ENCODE results near the gene RDX. TPM values are rescaled to one million over a fixed set of nuclear protein-coding genes. Genes with fewer than 3 reads are reported as not detected.

Gene RDX
- total and polyA plus RNA-seq, 2 donors (not counting 1 experiment from before 2014, with no cell fraction given), result 52.7 to 93.1 TPM

DNA sequence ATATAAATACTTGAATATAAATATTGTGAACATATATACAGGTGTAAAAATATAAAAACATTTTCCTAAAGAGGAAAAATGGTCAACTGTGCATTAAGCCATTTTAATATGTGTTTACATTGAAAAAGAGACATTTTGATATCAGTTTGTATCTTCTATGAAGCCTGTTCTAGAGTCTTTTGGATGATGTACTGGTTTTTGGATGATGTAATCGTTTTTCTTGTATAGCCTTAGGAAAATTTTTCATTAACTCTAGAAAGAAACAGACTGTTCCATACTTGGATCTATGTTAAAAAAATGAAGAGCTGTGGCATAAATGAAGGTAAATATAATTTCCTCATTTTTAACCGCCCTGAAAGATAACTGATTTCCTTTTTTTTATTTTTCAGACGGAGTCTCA is 39.6 kb upstream of the RDX start:
- TF ChIP-seq, protein P1, sequence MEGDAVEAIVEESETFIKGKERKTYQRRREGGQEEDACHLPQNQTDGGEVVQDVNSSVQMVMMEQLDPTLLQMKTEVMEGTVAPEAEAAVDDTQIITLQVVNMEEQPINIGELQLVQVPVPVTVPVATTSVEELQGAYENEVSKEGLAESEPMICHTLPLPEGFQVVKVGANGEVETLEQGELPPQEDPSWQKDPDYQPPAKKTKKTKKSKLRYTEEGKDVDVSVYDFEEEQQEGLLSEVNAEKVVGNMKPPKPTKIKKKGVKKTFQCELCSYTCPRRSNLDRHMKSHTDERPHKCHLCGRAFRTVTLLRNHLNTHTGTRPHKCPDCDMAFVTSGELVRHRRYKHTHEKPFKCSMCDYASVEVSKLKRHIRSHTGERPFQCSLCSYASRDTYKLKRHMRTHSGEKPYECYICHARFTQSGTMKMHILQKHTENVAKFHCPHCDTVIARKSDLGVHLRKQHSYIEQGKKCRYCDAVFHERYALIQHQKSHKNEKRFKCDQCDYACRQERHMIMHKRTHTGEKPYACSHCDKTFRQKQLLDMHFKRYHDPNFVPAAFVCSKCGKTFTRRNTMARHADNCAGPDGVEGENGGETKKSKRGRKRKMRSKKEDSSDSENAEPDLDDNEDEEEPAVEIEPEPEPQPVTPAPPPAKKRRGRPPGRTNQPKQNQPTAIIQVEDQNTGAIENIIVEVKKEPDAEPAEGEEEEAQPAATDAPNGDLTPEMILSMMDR (conservative IDR thresholded peaks at IDR 0.05 in 1 of 2, IDR thresholded peaks at IDR 0.05 in 1 of 2; ENCODE audit: low read depth in 1 of 2, low read length in 2 of 2), result no peak
- no peak for TF ChIP-seq EZH2 (IDR thresholded peaks at IDR 0.05; ENCODE audit: low read length, missing control alignments)
- no peaks in the 10 kb centered on the region for H3K9me3 ChIP-seq (ENCODE audit: control insufficient read depth, insufficient read depth, low read depth, low read length)
- no peak overlapping the region for H3K9ac ChIP-seq (ENCODE audit: insufficient read depth, low read length)
- H3K4me3 ChIP-seq (replicated peaks in 1 of 4; ENCODE audit: control extremely low read depth in 1 of 4, insufficient read depth in 1 of 4, low read depth in 3 of 4, low read length in 4 of 4), result no peak overlapping the region
- no peak overlapping the region for H3K4me2 ChIP-seq (ENCODE audit: extremely low read depth, insufficient read depth, low read length)
- no peak for DNase-seq (ENCODE audit: low read depth in 2 of 2)
- no peaks in the 10 kb centered on the region for H4K20me1 ChIP-seq (ENCODE audit: control insufficient read depth, extremely low read depth, insufficient read depth, low read length)
- H2AFZ ChIP-seq (ENCODE audit: low read length), result no peak overlapping the region
- no peaks in the 10 kb centered on the region for H3K27me3 ChIP-seq (ENCODE audit: control insufficient read depth, insufficient read depth, low read length)
- no peaks in the 10 kb centered on the region for H3K4me1 ChIP-seq (ENCODE audit: control insufficient read depth, extremely low read depth, insufficient read depth, low read length)
- no peak overlapping the region for H3K27ac ChIP-seq (ENCODE audit: insufficient read depth, low read length)
- no peaks in the 10 kb centered on the region for H3K36me3 ChIP-seq (ENCODE audit: control insufficient read depth, insufficient read depth, low read length)
- no peaks in the 10 kb centered on the region for H3K79me2 ChIP-seq (ENCODE audit: control insufficient read depth, insufficient read depth, low read length)

DNA sequence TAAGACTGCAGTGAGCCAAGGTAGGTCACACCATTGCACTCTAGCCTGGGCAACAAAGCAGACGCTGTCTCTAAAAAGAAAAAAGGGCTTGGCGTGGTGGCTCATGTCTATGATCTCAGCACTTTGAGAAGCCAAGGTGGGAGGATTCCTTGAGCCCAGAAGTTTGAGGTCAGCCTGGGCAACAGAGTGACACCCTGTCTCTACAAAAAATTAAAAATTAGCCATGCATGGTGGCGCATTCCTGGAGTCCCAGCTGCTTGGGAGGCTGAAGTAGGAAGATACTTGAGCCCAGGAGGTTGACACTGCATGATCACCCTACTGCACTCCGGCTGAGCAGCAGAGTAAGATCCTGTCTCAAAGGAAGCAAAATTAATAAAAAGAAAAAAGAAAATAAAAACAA is 38.9 kb upstream of the RDX start:
- H3K4me1 ChIP-seq (ENCODE audit: control insufficient read depth, extremely low read depth, insufficient read depth, low read length), result no peaks in the 10 kb centered on the region
- no peak for TF ChIP-seq EZH2 (IDR thresholded peaks at IDR 0.05; ENCODE audit: low read length, missing control alignments)
- TF ChIP-seq, protein P1 (conservative IDR thresholded peaks at IDR 0.05 in 1 of 2, IDR thresholded peaks at IDR 0.05 in 1 of 2; ENCODE audit: low read depth in 1 of 2, low read length in 2 of 2), result no peak
- H3K36me3 ChIP-seq (ENCODE audit: control insufficient read depth, insufficient read depth, low read length), result no peaks in the 10 kb centered on the region
- no peak overlapping the region for H3K27ac ChIP-seq (ENCODE audit: insufficient read depth, low read length)
- no peak overlapping the region for H3K4me3 ChIP-seq (replicated peaks in 1 of 4; ENCODE audit: control extremely low read depth in 1 of 4, insufficient read depth in 1 of 4, low read depth in 3 of 4, low read length in 4 of 4)
- no peak overlapping the region for H3K9ac ChIP-seq (ENCODE audit: insufficient read depth, low read length)
- no peak overlapping the region for H2AFZ ChIP-seq (ENCODE audit: low read length)
- H3K79me2 ChIP-seq (ENCODE audit: control insufficient read depth, insufficient read depth, low read length), result no peaks in the 10 kb centered on the region
- H3K27me3 ChIP-seq (ENCODE audit: control insufficient read depth, insufficient read depth, low read length), result no peaks in the 10 kb centered on the region
- H3K9me3 ChIP-seq (ENCODE audit: control insufficient read depth, insufficient read depth, low read depth, low read length), result no peaks in the 10 kb centered on the region
- H4K20me1 ChIP-seq (ENCODE audit: control insufficient read depth, extremely low read depth, insufficient read depth, low read length), result no peaks in the 10 kb centered on the region
- no peak overlapping the region for H3K4me2 ChIP-seq (ENCODE audit: extremely low read depth, insufficient read depth, low read length)
- no peak for DNase-seq (ENCODE audit: low read depth in 2 of 2)

DNA sequence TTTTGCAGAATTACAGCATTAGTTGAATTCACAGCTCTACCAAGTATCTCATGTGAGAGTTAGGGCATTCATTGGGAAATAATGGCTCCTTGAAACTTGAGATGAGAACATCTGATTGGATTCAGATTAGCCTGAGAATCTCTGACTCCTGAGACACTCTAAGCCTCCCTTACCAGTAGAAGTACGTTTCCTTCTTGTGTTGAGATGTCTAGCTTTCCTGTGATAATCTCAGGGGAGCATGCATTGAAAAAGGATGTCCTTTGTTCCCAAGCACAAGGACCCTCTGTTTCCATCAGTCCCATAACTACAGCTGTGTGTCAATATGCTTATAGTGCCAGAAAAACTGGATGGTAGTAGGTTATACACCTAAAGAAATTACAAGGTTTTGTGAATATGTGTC is 35.2 kb upstream of the RDX start:
- H3K9ac ChIP-seq (ENCODE audit: insufficient read depth, low read length), result no peak overlapping the region
- H3K4me2 ChIP-seq (ENCODE audit: extremely low read depth, insufficient read depth, low read length), result no peak overlapping the region
- TF ChIP-seq, protein P1 (conservative IDR thresholded peaks at IDR 0.05 in 1 of 2, IDR thresholded peaks at IDR 0.05 in 1 of 2; ENCODE audit: low read depth in 1 of 2, low read length in 2 of 2), result no peak
- no peak for TF ChIP-seq EZH2 (IDR thresholded peaks at IDR 0.05; ENCODE audit: low read length, missing control alignments)
- H3K27ac ChIP-seq (ENCODE audit: insufficient read depth, low read length), result no peak overlapping the region
- no peaks in the 10 kb centered on the region for H3K4me1 ChIP-seq (ENCODE audit: control insufficient read depth, extremely low read depth, insufficient read depth, low read length)
- no peak overlapping the region for H3K4me3 ChIP-seq (replicated peaks in 1 of 4; ENCODE audit: control extremely low read depth in 1 of 4, insufficient read depth in 1 of 4, low read depth in 3 of 4, low read length in 4 of 4)
- H3K36me3 ChIP-seq (ENCODE audit: control insufficient read depth, insufficient read depth, low read length), result no peaks in the 10 kb centered on the region
- no peaks in the 10 kb centered on the region for H3K27me3 ChIP-seq (ENCODE audit: control insufficient read depth, insufficient read depth, low read length)
- H3K79me2 ChIP-seq (ENCODE audit: control insufficient read depth, insufficient read depth, low read length), result no peaks in the 10 kb centered on the region
- H2AFZ ChIP-seq (ENCODE audit: low read length), result no peak overlapping the region
- H3K9me3 ChIP-seq (ENCODE audit: control insufficient read depth, insufficient read depth, low read depth, low read length), result no peaks in the 10 kb centered on the region
- no peaks in the 10 kb centered on the region for H4K20me1 ChIP-seq (ENCODE audit: control insufficient read depth, extremely low read depth, insufficient read depth, low read length)
- no peak for DNase-seq (ENCODE audit: low read depth in 2 of 2)

All from fibroblast of lung (primary cell).